ENCODE results near the gene SYT7.

DNA sequence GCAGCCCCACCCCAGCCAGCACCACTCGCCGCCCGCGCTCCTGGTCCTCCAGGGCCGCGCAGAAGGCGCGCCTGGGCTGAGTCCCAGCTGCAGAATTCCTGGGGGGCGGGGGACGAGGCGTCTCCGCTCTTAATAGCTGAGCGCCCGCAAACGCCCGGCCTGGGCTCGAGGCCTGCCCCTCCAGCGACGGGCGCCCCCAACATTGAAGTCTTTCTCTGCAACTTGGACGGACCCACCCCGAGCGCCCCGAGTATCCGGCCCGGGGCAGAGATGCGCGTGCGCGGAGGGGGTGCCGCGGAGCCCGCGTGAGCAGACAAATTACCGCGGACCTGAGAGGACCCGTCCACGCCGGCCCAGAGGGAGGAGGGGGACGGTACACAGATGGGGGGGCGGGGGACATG lies 6.7 kb upstream of the SYT7 start:
- TF ChIP-seq RAD21 (IDR thresholded peaks at IDR 0.05) (no peak), SP1 (IDR thresholded peaks at IDR 0.05) (no peak)

All from liver (tissue), 2 donors.